KOPT-K1 (cell line): Measurements from ENCODE around the gene APCDD1L.

Source experiments
- H3K27ac ChIP-seq: fragments of 200-600 bp; sonication (generic); 2 replicates; pipeline ENCODE4 v1.5.1; 2016; ENCODE audit warnings: antibody characterized with exemption, mild to moderate bottlenecking, low read depth, low read length; ENCODE audit not compliant: poor library complexity, severe bottlenecking
- H3K36me3 ChIP-seq: fragments of 200-600 bp; sonication (generic); 2 replicates; pipeline ENCODE4 v1.5.1; 2017; ENCODE audit warnings: antibody characterized with exemption, mild to moderate bottlenecking, low read length, moderate library complexity; ENCODE audit not compliant: insufficient read depth
- H3K9me3 ChIP-seq: fragments of 200-600 bp; sonication (generic); 2 replicates; pipeline ENCODE4 v1.5.1; 2017; ENCODE audit warnings: antibody characterized with exemption, low read length, mild to moderate bottlenecking; ENCODE audit not compliant: insufficient read depth, poor library complexity, severe bottlenecking

Gene APCDD1L

GRCh38 chr20:58515233-58516212, at the start of gene APCDD1L:
APCDD1L (minus strand) TSS chr20:58515399; CDS start chr20:58514707, 692 bp downstream.
- no peak within 1 kb of the TSS for H3K27ac ChIP-seq
- no peaks in the 10 kb centered on the region for H3K36me3 ChIP-seq
- H3K9me3 ChIP-seq = no peaks in the 10 kb centered on the region

GRCh38 chr20:58559368-58559729, 44.1 kb upstream of the APCDD1L start:
- H3K36me3 ChIP-seq = no peaks in the 10 kb centered on the region
- H3K27ac ChIP-seq = no peak overlapping the region
- H3K9me3 ChIP-seq = no peaks in the 10 kb centered on the region

- H3K27ac ChIP-seq = no peak overlapping the region
- H3K9me3 ChIP-seq = no peaks in the 10 kb centered on the region
- H3K36me3 ChIP-seq = no peaks in the 10 kb centered on the region
Observed at GRCh38 chr20:58558486-58559367, 43.5 kb upstream of the APCDD1L start.

DNA sequence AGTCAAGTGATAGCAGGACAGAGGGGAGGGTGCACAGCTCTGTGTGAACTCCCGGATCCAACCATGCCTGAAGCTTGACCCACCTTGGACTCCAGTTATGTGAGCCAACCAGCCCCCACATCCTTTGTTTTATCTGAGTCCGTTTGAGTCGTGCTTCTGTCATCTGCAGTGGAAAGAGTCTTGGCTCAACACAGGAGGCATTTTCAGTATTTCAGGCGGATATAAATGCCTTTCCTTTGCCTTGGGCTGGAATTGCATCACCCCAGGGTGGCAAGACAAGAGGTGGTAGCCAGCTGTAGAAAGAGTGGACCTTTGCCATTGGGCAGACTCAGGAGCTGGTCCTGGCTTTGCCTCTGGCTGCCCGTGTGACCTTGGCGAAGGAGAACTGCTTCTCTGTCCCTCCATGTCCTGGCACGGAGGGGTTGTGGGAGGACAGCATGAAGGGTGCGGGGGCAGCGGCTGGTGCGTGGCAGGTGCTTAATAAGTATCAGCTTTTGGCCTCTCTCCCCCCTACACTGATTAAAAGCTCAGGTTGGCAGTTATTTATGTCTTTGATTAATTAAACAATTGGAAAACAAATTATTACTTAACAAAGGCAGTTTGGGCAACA, 42.6 kb upstream of the APCDD1L start:
- Histone ChIP-seq H3K36me3 (no peaks in the 10 kb centered on the region), H3K9me3 (no peaks in the 10 kb centered on the region), H3K27ac (no peak overlapping the region)

- Histone ChIP-seq H3K36me3 (no peaks in the 10 kb centered on the region), H3K9me3 (no peaks in the 10 kb centered on the region), H3K27ac (no peak overlapping the region)
Observed at GRCh38 chr20:58556961-58557360, 41.8 kb upstream of the APCDD1L start.

DNA sequence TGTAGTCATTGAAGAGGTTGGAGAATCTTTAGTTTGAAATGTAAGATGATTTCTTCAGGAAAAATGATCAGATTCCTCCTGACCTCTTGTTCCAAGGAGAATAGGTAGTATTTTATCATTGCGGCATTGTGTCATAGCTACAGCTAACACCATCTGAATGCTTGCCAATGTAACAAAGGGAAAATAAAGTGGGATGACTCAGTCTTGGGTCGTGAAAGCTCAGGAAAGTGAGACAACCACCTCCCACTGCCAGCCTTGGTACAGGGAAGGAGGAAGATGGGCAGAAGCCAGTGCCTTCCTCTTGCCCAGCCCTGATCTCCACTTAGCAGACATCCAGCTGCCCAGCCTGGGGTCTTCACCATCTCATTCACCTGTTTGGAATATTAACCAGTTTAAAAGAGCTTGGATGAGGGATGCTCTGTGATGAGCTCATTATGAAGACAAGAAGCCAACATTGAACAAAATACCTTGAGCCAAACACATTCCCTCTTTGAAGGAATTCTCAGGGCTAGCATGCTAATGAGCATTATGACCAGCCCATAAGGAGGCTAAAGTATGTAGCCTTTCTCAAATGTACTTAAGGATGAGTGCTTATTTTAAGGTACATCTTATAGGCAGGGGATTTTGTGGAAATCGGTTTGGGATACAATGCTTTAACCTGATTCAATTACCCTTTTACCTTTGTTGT, 40.0 kb upstream of the APCDD1L start:
- Histone ChIP-seq H3K9me3 (no peaks in the 10 kb centered on the region), H3K36me3 (no peaks in the 10 kb centered on the region), H3K27ac (no peak overlapping the region)

DNA sequence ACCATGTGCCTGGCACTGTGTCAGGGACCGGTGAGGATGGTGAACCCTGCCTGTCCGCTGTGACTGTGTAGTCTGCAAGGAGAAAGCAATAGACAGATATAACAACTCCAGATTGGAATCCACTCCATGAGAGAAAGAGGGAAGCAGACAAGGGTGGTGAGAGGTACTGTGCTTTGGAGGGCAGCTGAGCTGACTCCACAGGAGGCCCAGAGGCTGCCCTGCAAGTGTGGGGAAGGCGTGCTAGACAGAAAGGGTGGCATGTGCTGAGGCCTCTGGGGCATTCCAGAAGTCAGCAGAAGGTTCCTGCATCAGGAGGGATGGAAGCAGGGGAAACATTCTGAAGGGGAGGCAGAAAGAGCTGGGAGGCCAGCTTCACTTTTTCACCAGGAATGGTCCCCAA, 39.3 kb upstream of the APCDD1L start:
- Histone ChIP-seq H3K9me3 (no peaks in the 10 kb centered on the region), H3K36me3 (no peaks in the 10 kb centered on the region), H3K27ac (no peak overlapping the region)

DNA sequence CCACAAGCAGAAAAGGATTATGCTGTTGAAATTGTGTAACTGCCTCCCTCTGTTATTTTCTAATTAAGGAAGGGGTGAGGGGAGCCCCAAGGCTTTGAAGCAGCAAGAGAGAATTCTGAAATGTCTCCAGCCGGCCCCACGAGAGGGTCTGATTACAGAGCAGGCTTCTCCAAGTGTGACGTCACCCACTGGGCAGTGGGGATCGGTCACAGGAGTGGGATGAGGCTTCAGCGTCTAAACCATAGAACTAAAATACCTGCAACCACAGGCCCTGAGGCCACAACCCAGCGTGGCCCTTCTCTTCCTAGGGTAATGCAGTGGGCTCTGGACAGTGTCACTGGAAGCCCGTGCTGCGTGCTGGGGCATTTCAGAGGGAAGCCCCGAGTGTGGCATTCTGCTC, 38.6 kb upstream of the APCDD1L start:
- H3K9me3 ChIP-seq = no peaks in the 10 kb centered on the region
- no peaks in the 10 kb centered on the region for H3K36me3 ChIP-seq
- H3K27ac ChIP-seq = no peak overlapping the region

DNA sequence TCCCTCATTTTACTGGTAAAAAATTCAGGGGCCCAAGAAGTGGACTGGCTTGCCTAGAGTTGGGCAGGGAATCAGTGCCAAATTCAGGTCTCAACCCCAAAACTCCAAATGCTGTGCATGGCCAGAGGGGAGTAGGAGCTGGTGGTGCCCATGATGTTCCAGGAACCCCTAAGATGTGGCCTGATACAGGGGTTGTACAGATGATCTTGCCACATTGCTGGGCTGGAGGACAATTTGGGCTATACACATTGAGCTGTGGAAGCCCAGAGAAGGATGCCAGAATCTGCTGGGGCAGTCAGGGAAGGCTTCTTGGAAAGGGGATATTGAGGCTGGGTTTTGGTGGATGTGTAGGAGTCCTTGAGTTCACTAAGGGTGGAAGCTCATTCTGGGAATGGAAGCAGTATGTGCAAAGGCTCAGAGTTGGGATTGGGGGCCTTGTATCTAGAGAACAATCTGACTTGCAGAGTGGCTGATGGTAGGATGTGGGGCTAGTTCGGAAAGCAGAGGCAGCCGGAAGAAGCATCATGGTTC, 38.0 kb upstream of the APCDD1L start:
- Histone ChIP-seq H3K27ac (no peak overlapping the region), H3K9me3 (no peaks in the 10 kb centered on the region), H3K36me3 (no peaks in the 10 kb centered on the region)

DNA sequence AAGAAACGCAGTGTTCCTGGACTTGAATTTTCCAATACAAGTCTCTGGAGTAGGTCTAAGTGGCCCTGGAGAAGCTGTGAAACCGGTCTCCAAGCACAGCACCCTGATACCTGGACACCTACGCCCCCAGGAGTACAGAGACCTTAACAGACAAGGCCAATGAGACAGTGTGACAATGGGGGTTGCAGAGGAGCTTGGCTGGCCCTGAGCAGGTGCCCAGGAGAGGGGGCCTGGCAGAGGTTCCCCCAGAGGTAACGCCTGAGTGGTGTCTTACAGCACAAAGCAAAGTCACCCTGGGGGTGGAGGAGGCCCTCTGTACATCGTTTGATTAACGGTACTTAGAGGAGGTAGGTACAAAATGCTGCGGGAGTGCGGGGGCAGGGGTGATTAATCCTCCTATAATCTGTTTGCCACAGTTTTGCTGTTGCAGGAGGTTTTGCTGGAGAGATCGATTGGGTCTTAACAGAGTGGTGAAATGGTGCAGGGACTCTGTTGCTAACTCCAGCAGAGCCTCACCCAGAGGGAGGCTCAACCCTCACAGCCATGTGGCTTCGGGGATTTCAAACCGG, 37.3 kb upstream of the APCDD1L start:
- no peak overlapping the region for H3K27ac ChIP-seq
- H3K36me3 ChIP-seq = no peaks in the 10 kb centered on the region
- no peaks in the 10 kb centered on the region for H3K9me3 ChIP-seq

- no peak overlapping the region for H3K27ac ChIP-seq
- no peaks in the 10 kb centered on the region for H3K9me3 ChIP-seq
Observed at GRCh38 chr20:58551631-58552030, 36.4 kb upstream of the APCDD1L start.

GRCh38 chr20:58550275-58551059, 35.3 kb upstream of the APCDD1L start:
- Histone ChIP-seq H3K9me3 (no peaks in the 10 kb centered on the region), H3K27ac (no peak overlapping the region), H3K36me3 (no peaks in the 10 kb centered on the region)

More at GRCh38 chr20:58551631-58552030, 36.4 kb upstream of the APCDD1L start:
- no peaks in the 10 kb centered on the region for H3K36me3 ChIP-seq
